Thyroid gland (tissue), 4 donors: Measurements from ENCODE around the gene MED6.

Experiments used
- CTCF ChIP-seq, 6 experiments: fragments of 200-600 bp in 3 of 6; fragments of 450-650 bp in 3 of 6; sonication (generic) in 3 of 6; IDR thresholded peaks; one replicate each; pipeline ENCODE4 v1.5.1; 2016 to 2019; ENCODE audit warnings: antibody characterized with exemption in 6 of 6, mild to moderate bottlenecking in 2 of 6, inconsistent platforms in 1 of 6, moderate library complexity in 1 of 6
- POLR2A ChIP-seq, 2 donors: fragments of 450-650 bp; IDR thresholded peaks; one replicate each; pipeline ENCODE4 v1.6.1; 2017; ENCODE audit warnings: antibody characterized with exemption in 2 of 2, mild to moderate bottlenecking in 2 of 2, moderate library complexity in 1 of 2

- TF ChIP-seq POLR2A (IDR thresholded peaks at IDR 0.05) (no peak), CTCF (IDR thresholded peaks at IDR 0.05) (no peak)
Measured at GRCh38 chr14:70624972-70625371, 24.5 kb upstream of the MED6 start.
